H1 (cell line): ENCODE results near the gene MFNG. TPM values are rescaled to one million over a fixed set of nuclear protein-coding genes. Genes with fewer than 3 reads are reported as not detected.

Experiments
- CBX8 ChIP-seq: fragments of 300-800, 300-1000 bp; sonication (generic); IDR thresholded peaks from 2 replicates; pipeline ENCODE4 v1.7.1; 2016; ENCODE audit warnings: low read depth, low read length, borderline replicate concordance
- SIX5 ChIP-seq: IDR thresholded peaks from 2 replicates; pipeline ENCODE4 v1.6.1; 2011; ENCODE audit warnings: mild to moderate bottlenecking, low read depth, low read length
- TBP ChIP-seq: IDR thresholded peaks from 2 replicates; pipeline ENCODE4 v1.6.1; 2011; ENCODE audit warnings: low read depth, low read length, improper control_type of control experiment
- polyA plus RNA-seq, 7 experiments: library from polyadenylated mRNA; depleted of rRNA in 3 of 7; stranded (reverse) in 5 of 7; unstranded in 2 of 7; fragments of >200 nt in 5 of 7; fragments of 200-250 nt in 2 of 7; gene quantifications; 1 replicate in 5 of 7; 2 replicates in 1 of 7; 4 replicates in 1 of 7; pipeline versions ENCODE4 v1.2.1 to v1.2.3, GENCODE V29; 2011 to 2013; ENCODE audit warnings: missing spikeins in 2 of 7, mixed read lengths in 2 of 7
- total RNA-seq: library from RNA; stranded (reverse); fragmentation: NEBNext Ultra II Directional; extraction: Animal tissue kit (Norgen Biotek cat#: 25700); gene quantifications from 2 replicates; pipeline ENCODE4 v1.2.1, GENCODE V29; 2021
- TF ChIP-seq, protein P1 (sequence below): IDR thresholded peaks from 2 replicates; pipeline ENCODE4 v1.6.1; 2012; ENCODE audit warnings: low read length, inconsistent platforms

MFNG gene
- total and polyA plus RNA-seq, 2 of the 8 experiments (the other 6 are each of a cell fraction or from before 2014, with no cell fraction given) = 1.7 to 5.5 TPM

DNA sequence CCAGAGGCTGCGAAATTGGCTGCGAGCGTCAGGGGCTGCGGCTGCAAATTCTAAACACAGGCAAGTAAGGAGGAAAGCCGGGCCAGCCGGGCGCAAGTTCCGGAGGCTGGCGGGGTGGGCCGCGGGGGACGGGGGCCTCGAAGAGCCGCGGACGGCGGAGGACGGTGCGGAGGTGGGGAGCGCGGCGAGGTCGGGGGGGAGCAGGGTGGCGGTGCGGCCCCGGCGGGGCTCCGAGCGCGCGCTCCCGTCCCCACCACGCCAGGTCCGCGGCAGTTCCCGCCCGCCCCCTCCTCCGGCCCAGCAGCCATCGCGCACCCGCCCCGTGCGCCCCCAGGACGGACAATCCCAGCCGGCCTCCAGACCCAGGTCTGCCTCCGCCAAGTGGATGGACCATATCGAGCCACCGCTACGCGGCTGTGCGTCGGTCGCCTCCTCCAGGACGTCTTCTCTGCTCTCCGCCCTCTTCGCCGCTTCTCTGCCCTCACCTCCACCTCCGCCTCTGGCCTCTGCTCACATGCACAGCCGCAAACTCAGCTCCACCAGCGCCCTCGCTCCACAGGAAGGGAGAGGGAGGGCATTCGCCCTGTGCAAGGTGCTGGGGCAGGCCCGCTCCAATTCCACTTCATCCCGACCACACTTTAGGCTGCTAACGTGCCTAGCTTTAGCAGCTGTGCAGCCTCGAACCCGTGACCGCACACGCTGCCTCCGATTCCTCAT, 66.1 kb downstream of the MFNG start (continued):
- TF ChIP-seq, protein P1, sequence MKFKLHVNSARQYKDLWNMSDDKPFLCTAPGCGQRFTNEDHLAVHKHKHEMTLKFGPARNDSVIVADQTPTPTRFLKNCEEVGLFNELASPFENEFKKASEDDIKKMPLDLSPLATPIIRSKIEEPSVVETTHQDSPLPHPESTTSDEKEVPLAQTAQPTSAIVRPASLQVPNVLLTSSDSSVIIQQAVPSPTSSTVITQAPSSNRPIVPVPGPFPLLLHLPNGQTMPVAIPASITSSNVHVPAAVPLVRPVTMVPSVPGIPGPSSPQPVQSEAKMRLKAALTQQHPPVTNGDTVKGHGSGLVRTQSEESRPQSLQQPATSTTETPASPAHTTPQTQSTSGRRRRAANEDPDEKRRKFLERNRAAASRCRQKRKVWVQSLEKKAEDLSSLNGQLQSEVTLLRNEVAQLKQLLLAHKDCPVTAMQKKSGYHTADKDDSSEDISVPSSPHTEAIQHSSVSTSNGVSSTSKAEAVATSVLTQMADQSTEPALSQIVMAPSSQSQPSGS = no peak
- TF ChIP-seq CBX8 (no peak), TBP (peak; percentile 84), SIX5 (no peak)
- TF ChIP-seq, all 59 proteins: peak for 9
